H9 (cell line): Measurements from ENCODE around the gene PREPL. TPM values are rescaled to one million over a fixed set of nuclear protein-coding genes. Genes with fewer than 3 reads are reported as not detected.

ENCODE experiments used
- DNase-seq: peaks from one replicate; pipeline ENCODE4 v3.0.0-alpha.2; 2017
- H2AFZ ChIP-seq: one replicate; pipeline ENCODE4 v1.6.1; 2013; ENCODE audit warnings: mild to moderate bottlenecking, low read length, control low read depth, moderate library complexity
- H2AK5ac ChIP-seq: 2 replicates; pipeline ENCODE4 v1.6.1; 2013; ENCODE audit warnings: low read length, control low read depth, mixed read lengths; ENCODE audit not compliant: insufficient read length
- H2BK120ac ChIP-seq: one replicate; pipeline ENCODE4 v1.6.1; 2013; ENCODE audit warnings: low read depth, mild to moderate bottlenecking, low read length, control low read depth, inconsistent platforms; ENCODE audit not compliant: poor library complexity, severe bottlenecking
- H2BK12ac ChIP-seq: 2 replicates; pipeline ENCODE4 v1.6.1; 2013; ENCODE audit warnings: low read length, control low read depth, mixed read lengths, low read depth; ENCODE audit not compliant: insufficient read length
- H2BK15ac ChIP-seq: 2 replicates; pipeline ENCODE4 v1.6.1; 2013; ENCODE audit warnings: low read depth, low read length, control low read depth
- H2BK20ac ChIP-seq: one replicate; pipeline ENCODE4 v1.6.1; 2013; ENCODE audit warnings: low read depth, mild to moderate bottlenecking, low read length, control low read depth, inconsistent platforms; ENCODE audit not compliant: poor library complexity, severe bottlenecking
- H2BK5ac ChIP-seq: 2 replicates; pipeline ENCODE4 v1.6.1; 2013; ENCODE audit warnings: low read length, control low read depth, mixed read lengths; ENCODE audit not compliant: insufficient read length
- H3K14ac ChIP-seq: 2 replicates; pipeline ENCODE4 v1.6.1; 2013; ENCODE audit warnings: low read length, control low read depth; ENCODE audit not compliant: insufficient read depth
- H3K18ac ChIP-seq: 2 replicates; pipeline ENCODE4 v1.6.1; 2013; ENCODE audit warnings: low read depth, mild to moderate bottlenecking, mixed read lengths, low read length, control low read depth; ENCODE audit not compliant: insufficient read length
- H3K23ac ChIP-seq: 2 replicates; pipeline ENCODE4 v1.6.1; 2013; ENCODE audit warnings: low read length, control low read depth, mixed read lengths, low read depth; ENCODE audit not compliant: insufficient read length
- H3K23me2 ChIP-seq: 2 replicates; pipeline ENCODE4 v1.6.1; 2013; ENCODE audit warnings: low read depth, mild to moderate bottlenecking, mixed read lengths, low read length, control low read depth; ENCODE audit not compliant: insufficient read length, poor library complexity, severe bottlenecking
- H3K27ac ChIP-seq: 2 replicates; pipeline ENCODE4 v1.5.1; 2013; ENCODE audit warnings: low read length, control low read depth, mixed read lengths, low read depth; ENCODE audit not compliant: insufficient read length
- H3K27me3 ChIP-seq: 2 replicates; pipeline ENCODE4 v1.6.1; 2013; ENCODE audit warnings: low read length, control low read depth, inconsistent platforms; ENCODE audit not compliant: insufficient read depth
- H3K4ac ChIP-seq: 2 replicates; pipeline ENCODE4 v1.6.1; 2013; ENCODE audit warnings: low read depth, mild to moderate bottlenecking, control low read depth, inconsistent platforms, low read length, moderate library complexity
- H3K4me1 ChIP-seq: 2 replicates; pipeline ENCODE4 v1.6.1; 2013; ENCODE audit warnings: low read length, control low read depth, inconsistent platforms; ENCODE audit not compliant: insufficient read depth
- H3K4me2 ChIP-seq: 2 replicates; pipeline ENCODE4 v1.6.1; 2013; ENCODE audit warnings: low read length, control low read depth, mixed read lengths; ENCODE audit not compliant: insufficient read length, insufficient read depth
- H3K56ac ChIP-seq: 2 replicates; pipeline ENCODE4 v1.6.1; 2013; ENCODE audit warnings: low read depth, mild to moderate bottlenecking, mixed read lengths, low read length, control low read depth; ENCODE audit not compliant: insufficient read length
- H3K79me1 ChIP-seq: 2 replicates; pipeline ENCODE4 v1.6.1; 2013; ENCODE audit warnings: low read depth, mild to moderate bottlenecking, moderate library complexity, low read length, control low read depth, inconsistent platforms; ENCODE audit not compliant: insufficient read depth, poor library complexity, severe bottlenecking
- H3K79me2 ChIP-seq: 2 replicates; pipeline ENCODE4 v1.6.1; 2013; ENCODE audit warnings: low read length, control low read depth, inconsistent platforms; ENCODE audit not compliant: insufficient read depth
- H3K9ac ChIP-seq: 2 replicates; pipeline ENCODE4 v1.6.1; 2013; ENCODE audit warnings: low read length, control low read depth, mixed read lengths; ENCODE audit not compliant: insufficient read length; ENCODE audit errors: extremely low read depth
- H3K9me3 ChIP-seq: one replicate; pipeline ENCODE4 v1.6.1; 2013; ENCODE audit warnings: low read depth, low read length, inconsistent platforms; ENCODE audit not compliant: control insufficient read depth
- H3T11ph ChIP-seq: one replicate; pipeline ENCODE4 v1.6.1; 2013; ENCODE audit warnings: mild to moderate bottlenecking, low read length, control low read depth, inconsistent platforms
- H4K20me1 ChIP-seq: one replicate; pipeline ENCODE4 v1.6.1; 2013; ENCODE audit not compliant: control insufficient read depth, insufficient read length, insufficient read depth
- H4K5ac ChIP-seq: 2 replicates; pipeline ENCODE4 v1.6.1; 2013; ENCODE audit warnings: low read depth, mild to moderate bottlenecking, mixed read lengths, low read length, control low read depth; ENCODE audit not compliant: insufficient read length
- H4K8ac ChIP-seq: replicated peaks from 2 replicates; pipeline ENCODE4 v1.6.1; 2013; ENCODE audit warnings: low read length, control low read depth, mixed read lengths, low read depth; ENCODE audit not compliant: insufficient read length
- H4K91ac ChIP-seq: 2 replicates; pipeline ENCODE4 v1.6.1; 2013; ENCODE audit warnings: low read depth, mild to moderate bottlenecking, moderate library complexity, mixed read lengths, low read length, control low read depth; ENCODE audit not compliant: insufficient read length
- H3K27ac Mint-ChIP-seq, 3 experiments: 2 replicates in 2 of 3; 3 replicates in 1 of 3; pipeline ENCODE4 v1.8.0; 2020 to 2021; ENCODE audit warnings: mixed read lengths in 3 of 3, mild to moderate bottlenecking in 1 of 3, moderate library complexity in 1 of 3
- H3K27me3 Mint-ChIP-seq: 2 replicates; pipeline ENCODE4 v1.8.0; 2021; ENCODE audit warnings: low read depth, mild to moderate bottlenecking, moderate library complexity, mixed read lengths
- H3K36me3 Mint-ChIP-seq, 3 experiments: 2 replicates in 2 of 3; 3 replicates in 1 of 3; pipeline ENCODE4 v1.8.0; 2020 to 2021; ENCODE audit warnings: low read depth in 3 of 3, mixed read lengths in 3 of 3; ENCODE audit not compliant: insufficient read depth in 1 of 3
- H3K4me1 Mint-ChIP-seq, 2 experiments: 2 replicates each; pipeline ENCODE4 v1.8.0; 2020; ENCODE audit warnings: mixed read lengths in 2 of 2
- H3K4me3 Mint-ChIP-seq, 2 experiments: 2 replicates in 1 of 2; 3 replicates in 1 of 2; pipeline ENCODE4 v1.8.0; 2020 to 2021; ENCODE audit warnings: mild to moderate bottlenecking in 2 of 2, mixed read lengths in 2 of 2, moderate library complexity in 1 of 2
- H3K9me3 Mint-ChIP-seq, 2 experiments: 2 replicates in 1 of 2; 3 replicates in 1 of 2; pipeline ENCODE4 v1.8.0; 2020; ENCODE audit warnings: mild to moderate bottlenecking in 2 of 2, mixed read lengths in 2 of 2, moderate library complexity in 1 of 2
- CTCF ChIP-seq: fragments of 200-600 bp; sonication (generic); conservative IDR thresholded peaks from 3 replicates; pipeline ENCODE4 v1.8.0; 2021; ENCODE audit warnings: antibody characterized with exemption, mild to moderate bottlenecking
- WGBS: extraction: QIAGEN DNeasy Blood & Tissue Kit; methylation state at CpG from one replicate; pipeline ENCODE4 v1.1.7; 2013; ENCODE audit warnings: missing lambda C conversion rate, low lambda C conversion rate, mixed read lengths; ENCODE audit not compliant: insufficient read length; ENCODE audit errors: extremely low coverage; 5-methylcytosine and 5-hydroxymethylcytosine counted together
- total RNA-seq: library from RNA; stranded (reverse); gene quantifications from 2 replicates; pipeline ENCODE4 v1.2.1, GENCODE V29; 2021

Gene PREPL
- total RNA-seq, 1 experiment from 2014 or later, result 30.1 TPM

- Histone ChIP-seq H3K4ac (no peak overlapping the region), H3T11ph (no peak overlapping the region), H2BK120ac (no peak overlapping the region), H3K9ac (no peak overlapping the region), H3K14ac (no peak overlapping the region), H3K56ac (no peak overlapping the region), H4K5ac (no peak overlapping the region), H3K23ac (no peak overlapping the region), H3K9me3 (no peaks in the 10 kb centered on the region), H2BK15ac (no peak overlapping the region), H4K20me1 (no peaks in the 10 kb centered on the region), H3K27me3 (no peaks in the 10 kb centered on the region), H3K18ac (no peak overlapping the region), H3K27ac (no peak overlapping the region), H2BK20ac (no peak overlapping the region), H2BK5ac (no peak overlapping the region), H4K91ac (no peak overlapping the region), H2BK12ac (no peak overlapping the region), H4K8ac (no peak overlapping the region), H3K4me2 (no peak overlapping the region), H3K79me1 (no peaks in the 10 kb centered on the region), H2AK5ac (no peak overlapping the region), H3K4me1 (peaks cover 3% of the 10 kb centered on the region; the same call in 1 of the 2 replicates), H3K79me2 (no peaks in the 10 kb centered on the region; the same call in 1 of the 2 replicates), H3K23me2 (peaks cover 12% of the 10 kb centered on the region), H2AFZ (no peak overlapping the region)
- Mint-ChIP-seq H3K4me1 (peaks cover 10 to 16% of the 10 kb centered on the region in 2 experiments), H3K9me3 (no peaks in the 10 kb centered on the region), H3K27ac (no peak overlapping the region), H3K27me3 (no peaks in the 10 kb centered on the region), H3K4me3 (no peak overlapping the region), H3K36me3 (no peaks in the 10 kb centered on the region; a peak in 1 of 7 replicates)
- no CpG with 5 or more reads among the region's 3 CpGs for WGBS
- no peak for DNase-seq
- TF ChIP-seq CTCF, result no peak
Measured at GRCh38 chr2:44358503-44358902, 2.8 kb downstream of the PREPL start.
